Measurements from ENCODE around the gene SLMAP. TPM values are rescaled to one million over a fixed set of nuclear protein-coding genes. Genes with fewer than 3 reads are reported as not detected.

The SLMAP gene
- total RNA-seq, 2 donors from 2014 or later: 76.3 to 131 TPM

GRCh38 chr3:57770009-57770827, 14.1 kb downstream of the SLMAP start:
- DNase-seq (ENCODE audit: low spot score): no peak
- Histone ChIP-seq H3K36me3 (no peaks in the 10 kb centered on the region), H3K27ac (no peak overlapping the region), H3K27me3 (replicated peaks; ENCODE audit: insufficient read depth) (no peaks in the 10 kb centered on the region), H3K9me3 (no peaks in the 10 kb centered on the region), H3K4me3 (no peak overlapping the region), H3K4me1 (replicated peaks) (no peaks in the 10 kb centered on the region)
- intact Hi-C loops (cut with DNase I): no loop called here
- no peak for TF ChIP-seq CTCF (IDR thresholded peaks at IDR 0.05)
- no peak for TF ChIP-seq POLR2A (IDR thresholded peaks at IDR 0.05)
- TF ChIP-seq POLR2AphosphoS5 (IDR thresholded peaks at IDR 0.05): no peak
- WGBS: 79% methylated on average over 4 of the region's 4 CpGs

GRCh38 chr3:57772251-57772650, 16.1 kb downstream of the SLMAP start:
- WGBS: 94% methylated on average over 4 of the region's 4 CpGs
- no peak for TF ChIP-seq CTCF (IDR thresholded peaks at IDR 0.05)
- TF ChIP-seq POLR2A (IDR thresholded peaks at IDR 0.05): no peak
- no peak for TF ChIP-seq POLR2AphosphoS5 (IDR thresholded peaks at IDR 0.05)
- intact Hi-C loops (cut with DNase I): no loop called here
- Histone ChIP-seq H3K27ac (no peak overlapping the region), H3K4me3 (no peak overlapping the region), H3K4me1 (replicated peaks) (no peaks in the 10 kb centered on the region), H3K9me3 (no peaks in the 10 kb centered on the region), H3K27me3 (replicated peaks; ENCODE audit: insufficient read depth) (no peaks in the 10 kb centered on the region), H3K36me3 (no peaks in the 10 kb centered on the region)
- no peak for DNase-seq (ENCODE audit: low spot score)

GRCh38 chr3:57777774-57778173, 21.7 kb downstream of the SLMAP start:
- H3K9me3 ChIP-seq: no peaks in the 10 kb centered on the region
- 84% methylated on average over 3 of the region's 3 CpGs for WGBS
- no peak overlapping the region for H3K4me3 ChIP-seq
- TF ChIP-seq POLR2A (IDR thresholded peaks at IDR 0.05) (no peak), CTCF (IDR thresholded peaks at IDR 0.05) (no peak), POLR2AphosphoS5 (IDR thresholded peaks at IDR 0.05) (no peak)
- H3K4me1 ChIP-seq (replicated peaks): no peaks in the 10 kb centered on the region
- H3K27me3 ChIP-seq (replicated peaks; ENCODE audit: insufficient read depth): no peaks in the 10 kb centered on the region
- intact Hi-C loops (cut with DNase I): no loop called here
- DNase-seq (ENCODE audit: low spot score): no peak
- H3K36me3 ChIP-seq: no peaks in the 10 kb centered on the region
- no peak overlapping the region for H3K27ac ChIP-seq

GRCh38 chr3:57778494-57778893, 22.4 kb downstream of the SLMAP start:
- H3K4me3 ChIP-seq: no peak overlapping the region
- no peaks in the 10 kb centered on the region for H3K27me3 ChIP-seq (replicated peaks; ENCODE audit: insufficient read depth)
- no peaks in the 10 kb centered on the region for H3K36me3 ChIP-seq
- 87% methylated on average over 1 of the region's 1 CpG for WGBS
- no peaks in the 10 kb centered on the region for H3K9me3 ChIP-seq
- intact Hi-C loops (cut with DNase I): no loop called here
- no peaks in the 10 kb centered on the region for H3K4me1 ChIP-seq (replicated peaks)
- no peak for DNase-seq (ENCODE audit: low spot score)
- TF ChIP-seq CTCF (IDR thresholded peaks at IDR 0.05) (no peak), POLR2A (IDR thresholded peaks at IDR 0.05) (no peak), POLR2AphosphoS5 (IDR thresholded peaks at IDR 0.05) (no peak)
- H3K27ac ChIP-seq: no peak overlapping the region

- TF ChIP-seq CTCF (IDR thresholded peaks at IDR 0.05) (no peak), POLR2A (IDR thresholded peaks at IDR 0.05) (no peak), POLR2AphosphoS5 (IDR thresholded peaks at IDR 0.05) (no peak)
- Histone ChIP-seq H3K27ac (no peak overlapping the region), H3K27me3 (replicated peaks; ENCODE audit: insufficient read depth) (no peaks in the 10 kb centered on the region), H3K4me3 (no peak overlapping the region), H3K4me1 (replicated peaks) (no peaks in the 10 kb centered on the region), H3K9me3 (no peaks in the 10 kb centered on the region), H3K36me3 (no peaks in the 10 kb centered on the region)
- intact Hi-C loops (cut with DNase I): no loop called here
- WGBS: 80% methylated on average over 1 of the region's 1 CpG
- DNase-seq (ENCODE audit: low spot score): no peak
These were observed 23.6 kb downstream of the SLMAP start for GRCh38 chr3:57779666-57780065.

Measured in prostate gland (tissue), 2 donors.